Bronchial epithelial cell (primary cell): Measurements from ENCODE around the gene INS. TPM values are rescaled to one million over a fixed set of nuclear protein-coding genes. Genes with fewer than 3 reads are reported as not detected.
"Not testable (repeated sequence)": the region's sequence is repeated elsewhere in the genome, so short reads cannot be mapped to it uniquely, and the experiment has no call there.

Experiments
- DNase-seq: peaks from one replicate; pipeline ENCODE4 v3.0.0-alpha.2; 2010; ENCODE audit warnings: low read depth
- FAIRE-seq: peaks from 2 replicates; lab custom pipeline; 2011; peaks lifted over from hg19 to GRCh38; lab: Jason Lieb, UNC
- H3K27me3 ChIP-seq: 2 replicates; pipeline ENCODE4 v1.5.1; 2011; ENCODE audit warnings: low read length; ENCODE audit not compliant: control insufficient read depth, insufficient read depth
- H3K36me3 ChIP-seq: 2 replicates; pipeline ENCODE4 v1.5.1; 2011; ENCODE audit warnings: low read length; ENCODE audit not compliant: control insufficient read depth, insufficient read depth
- H3K4me3 ChIP-seq: 2 replicates; pipeline ENCODE4 v1.5.1; 2011; ENCODE audit warnings: mild to moderate bottlenecking, low read depth, low read length, control low read depth
- total RNA-seq: library from RNA; depleted of rRNA; stranded (reverse); fragments of >200 nt; gene quantifications from 2 replicates; pipeline ENCODE4 v1.2.1, GENCODE V29; 2014
- TF ChIP-seq, protein P1 (sequence below): IDR thresholded peaks from 2 replicates; pipeline ENCODE4 v1.5.1; 2011; ENCODE audit warnings: mild to moderate bottlenecking, moderate library complexity, low read length, control low read depth, inconsistent platforms; ENCODE audit not compliant: insufficient read depth, severe bottlenecking

INS gene
- total RNA-seq, 1 donor from 2014 or later = not detected

- FAIRE-seq = no peak
- H3K36me3 ChIP-seq = no peaks in the 10 kb centered on the region
- no peak overlapping the region for H3K4me3 ChIP-seq
- no peaks in the 10 kb centered on the region for H3K27me3 ChIP-seq
- TF ChIP-seq, protein P1, sequence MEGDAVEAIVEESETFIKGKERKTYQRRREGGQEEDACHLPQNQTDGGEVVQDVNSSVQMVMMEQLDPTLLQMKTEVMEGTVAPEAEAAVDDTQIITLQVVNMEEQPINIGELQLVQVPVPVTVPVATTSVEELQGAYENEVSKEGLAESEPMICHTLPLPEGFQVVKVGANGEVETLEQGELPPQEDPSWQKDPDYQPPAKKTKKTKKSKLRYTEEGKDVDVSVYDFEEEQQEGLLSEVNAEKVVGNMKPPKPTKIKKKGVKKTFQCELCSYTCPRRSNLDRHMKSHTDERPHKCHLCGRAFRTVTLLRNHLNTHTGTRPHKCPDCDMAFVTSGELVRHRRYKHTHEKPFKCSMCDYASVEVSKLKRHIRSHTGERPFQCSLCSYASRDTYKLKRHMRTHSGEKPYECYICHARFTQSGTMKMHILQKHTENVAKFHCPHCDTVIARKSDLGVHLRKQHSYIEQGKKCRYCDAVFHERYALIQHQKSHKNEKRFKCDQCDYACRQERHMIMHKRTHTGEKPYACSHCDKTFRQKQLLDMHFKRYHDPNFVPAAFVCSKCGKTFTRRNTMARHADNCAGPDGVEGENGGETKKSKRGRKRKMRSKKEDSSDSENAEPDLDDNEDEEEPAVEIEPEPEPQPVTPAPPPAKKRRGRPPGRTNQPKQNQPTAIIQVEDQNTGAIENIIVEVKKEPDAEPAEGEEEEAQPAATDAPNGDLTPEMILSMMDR = no peak
- DNase-seq = no peak
Observed at GRCh38 chr11:2179516-2179915, 18.5 kb upstream of the INS start.

GRCh38 chr11:2178906-2179494 lies 18.0 kb upstream of the INS start:
- FAIRE-seq = no peak
- Histone ChIP-seq H3K4me3 (no peak overlapping the region), H3K36me3 (no peaks in the 10 kb centered on the region), H3K27me3 (no peaks in the 10 kb centered on the region)
- TF ChIP-seq, protein P1 = no peak
- DNase-seq = peak; percentile 88

GRCh38 chr11:2178055-2178773 lies 17.2 kb upstream of the INS start:
- H3K27me3 ChIP-seq, DNase-seq, H3K4me3 ChIP-seq, H3K36me3 ChIP-seq: not testable (repeated sequence)
- FAIRE-seq = peak; percentile 58

DNA sequence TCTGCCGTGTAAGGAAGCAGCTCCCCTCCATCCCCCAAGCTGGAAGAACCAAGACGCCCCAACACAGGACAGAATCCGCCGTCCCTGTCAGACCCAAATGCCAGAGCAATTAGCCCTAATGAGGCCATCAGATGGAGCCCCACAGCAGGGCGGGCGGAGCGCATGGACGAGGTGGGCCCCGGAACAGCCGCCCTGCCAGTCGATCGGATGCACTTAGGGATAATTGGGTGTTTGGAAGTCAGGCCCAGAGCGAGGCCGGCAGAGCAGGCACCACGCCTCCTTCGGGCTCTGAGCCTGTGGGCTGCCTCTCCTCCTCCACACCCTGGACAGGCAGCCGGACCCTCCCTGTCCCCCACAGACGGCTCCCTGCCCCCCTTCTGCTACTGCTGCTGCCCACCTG lies 16.1 kb upstream of the INS start:
- Histone ChIP-seq H3K36me3 (no peaks in the 10 kb centered on the region), H3K4me3 (no peak overlapping the region), H3K27me3 (no peaks in the 10 kb centered on the region)
- FAIRE-seq (no peak), DNase-seq (no peak)
- TF ChIP-seq, protein P1 = no peak

DNA sequence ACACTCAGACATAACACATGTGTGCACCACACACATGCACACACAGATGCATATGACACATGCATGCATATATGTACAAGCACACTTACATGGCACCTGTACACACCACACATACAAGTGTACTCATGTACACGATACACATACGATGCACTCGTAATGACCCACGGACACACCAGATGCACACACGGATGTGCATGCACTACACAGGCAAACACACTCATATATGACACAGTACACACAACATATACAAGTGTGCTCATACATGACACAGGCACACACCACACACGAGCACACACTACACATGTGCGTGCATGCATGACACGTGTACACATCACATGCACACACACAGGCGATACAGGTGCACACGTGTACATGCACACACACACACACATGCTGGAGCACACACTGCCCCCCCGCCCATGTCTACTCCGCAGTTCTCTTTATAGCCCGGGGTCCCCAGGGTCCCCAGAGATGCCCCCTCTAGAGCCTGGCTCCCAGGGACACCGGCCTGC lies 15.4 kb upstream of the INS start:
- H3K36me3 ChIP-seq = no peaks in the 10 kb centered on the region
- TF ChIP-seq, protein P1 = no peak
- H3K4me3 ChIP-seq = no peak overlapping the region
- no peaks in the 10 kb centered on the region for H3K27me3 ChIP-seq
- no peak for FAIRE-seq
- DNase-seq = no peak

DNA sequence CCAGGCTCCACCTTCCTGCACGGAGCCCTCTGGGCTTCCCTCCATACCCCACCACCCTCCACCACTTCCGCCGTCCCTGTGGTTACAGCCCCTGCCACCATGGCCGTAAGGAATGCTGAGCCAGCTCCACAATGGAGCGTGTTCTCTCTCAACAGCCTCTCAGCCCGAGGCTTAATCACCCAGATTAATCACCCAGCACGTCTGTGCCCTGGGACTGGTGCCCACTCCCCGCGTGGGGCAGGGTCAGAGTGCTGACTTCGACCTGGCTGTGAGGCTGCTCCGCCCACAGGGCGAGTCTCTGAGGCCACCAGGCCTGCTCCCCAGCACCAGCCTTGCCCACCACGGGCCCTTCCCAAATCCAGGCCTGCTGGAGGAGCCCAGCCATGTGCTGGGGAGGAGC lies 14.7 kb upstream of the INS start:
- H3K4me3 ChIP-seq = no peak overlapping the region
- H3K27me3 ChIP-seq = no peaks in the 10 kb centered on the region
- no peaks in the 10 kb centered on the region for H3K36me3 ChIP-seq
- FAIRE-seq (peak; percentile 50), DNase-seq (peak; percentile 74)
- TF ChIP-seq, protein P1 = no peak
